ENCODE results near the gene TGFB1I1. TPM values are rescaled to one million over a fixed set of nuclear protein-coding genes. Genes with fewer than 3 reads are reported as not detected.
"Not testable (repeated sequence)": the region's sequence is repeated elsewhere in the genome, so short reads cannot be mapped to it uniquely, and the experiment has no call there.

Gene TGFB1I1
- total RNA-seq, 1 donor from 2014 or later = 66.3 TPM

GRCh38 chr16:31445931-31446330 is 26.0 kb upstream of the TGFB1I1 start:
- not testable (repeated sequence) for DNase-seq (ENCODE audit: low spot score); ATAC-seq
- intact Hi-C loops (cut with DNase I) = loop anchor here (10.0 kb wide), 1 partner anchor 461 kb away; the partner anchor contains the start of gene HSD3B7

- DNase-seq (ENCODE audit: low spot score) (no peak), ATAC-seq (no peak)
- intact Hi-C loops (cut with DNase I) = no loop called here
Observed at GRCh38 chr16:31451201-31451600, 20.8 kb upstream of the TGFB1I1 start.

DNA sequence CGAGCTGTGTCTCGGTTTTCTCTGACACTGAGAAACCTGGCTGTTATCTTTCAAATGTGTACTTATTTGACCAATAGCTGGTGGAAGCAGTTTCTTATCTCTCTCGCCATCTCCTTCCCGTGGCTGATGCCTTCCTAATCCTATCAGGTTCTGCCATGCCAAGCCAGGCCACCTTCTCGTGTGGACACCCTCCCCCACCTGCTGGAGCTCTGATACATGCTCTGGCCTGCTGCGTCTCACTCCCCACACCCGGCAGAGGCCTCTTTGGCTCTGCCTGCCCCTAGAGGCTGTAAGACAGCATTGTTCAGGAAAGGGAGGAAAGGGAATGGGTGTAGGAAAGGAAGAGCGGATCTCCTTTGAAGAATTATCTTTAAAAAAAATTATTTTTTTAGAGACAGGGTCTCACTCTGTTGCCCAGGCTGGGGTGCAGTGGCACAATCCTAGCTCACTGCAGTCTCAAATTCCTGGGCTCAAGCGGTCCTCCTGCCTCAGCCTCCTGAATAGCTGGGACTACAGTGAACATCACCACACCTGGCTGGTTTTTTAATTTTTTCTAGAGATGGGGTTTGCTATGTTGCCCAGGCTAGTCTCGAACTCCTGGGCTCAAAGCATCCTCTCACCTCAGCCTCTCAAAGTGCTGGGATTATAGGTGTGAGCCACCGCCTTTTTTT is 20.1 kb upstream of the TGFB1I1 start:
- no peak for DNase-seq (ENCODE audit: low spot score)
- peak; percentile 72 for ATAC-seq
- intact Hi-C loops (cut with DNase I) = no loop called here

GRCh38 chr16:31452631-31453106 is 19.3 kb upstream of the TGFB1I1 start:
- DNase-seq (ENCODE audit: low spot score) (no peak), ATAC-seq (peak; percentile 81)
- intact Hi-C loops (cut with DNase I) = no loop called here

DNA sequence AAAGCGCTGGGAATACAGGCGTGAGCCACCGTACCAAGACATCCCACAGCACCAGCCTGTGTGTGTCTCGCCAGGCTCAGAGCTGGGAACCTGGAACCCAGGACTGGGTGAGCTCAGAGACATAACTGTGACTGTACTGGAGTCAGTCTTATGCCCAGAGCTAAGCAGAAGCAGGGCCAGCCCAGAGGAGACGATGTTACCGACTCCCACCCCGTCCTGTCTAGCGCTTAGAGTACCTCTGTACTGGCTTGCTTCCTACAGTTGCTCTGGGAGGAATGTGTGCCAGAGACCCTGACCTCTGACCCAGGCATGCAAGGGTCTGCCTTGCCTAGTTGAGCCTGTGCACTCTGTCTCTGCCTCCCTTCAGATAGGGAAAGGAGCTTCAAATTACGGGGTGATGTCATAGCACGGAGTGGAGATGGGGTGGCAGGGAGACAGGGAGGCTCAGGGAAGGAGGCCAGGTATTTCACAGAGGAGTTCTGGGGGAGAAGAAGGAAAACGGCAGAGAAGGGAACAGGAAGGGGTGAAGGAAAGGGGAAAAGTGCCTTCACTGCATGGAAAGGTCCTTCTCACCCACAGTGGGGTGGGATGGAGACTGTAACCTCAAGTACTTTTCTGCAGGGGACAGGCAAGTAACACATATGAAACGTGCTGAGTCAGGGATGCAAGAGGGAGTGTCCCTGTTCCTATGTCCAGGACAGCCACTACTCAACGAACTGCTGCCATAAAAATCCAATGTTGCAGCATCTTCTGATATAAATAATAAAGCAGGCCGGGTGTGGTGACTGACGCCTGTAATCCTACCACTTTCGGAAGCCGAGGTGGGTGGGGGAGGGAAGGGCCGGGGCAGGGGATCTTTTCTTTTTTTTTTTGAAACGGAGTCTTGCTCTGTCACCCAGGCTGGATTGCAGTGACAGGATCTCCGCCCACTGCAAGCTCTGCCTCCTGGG is 18.4 kb upstream of the TGFB1I1 start:
- ATAC-seq (peak; percentile 25), DNase-seq (ENCODE audit: low spot score) (peak; percentile 60)
- intact Hi-C loops (cut with DNase I) = no loop called here

DNA sequence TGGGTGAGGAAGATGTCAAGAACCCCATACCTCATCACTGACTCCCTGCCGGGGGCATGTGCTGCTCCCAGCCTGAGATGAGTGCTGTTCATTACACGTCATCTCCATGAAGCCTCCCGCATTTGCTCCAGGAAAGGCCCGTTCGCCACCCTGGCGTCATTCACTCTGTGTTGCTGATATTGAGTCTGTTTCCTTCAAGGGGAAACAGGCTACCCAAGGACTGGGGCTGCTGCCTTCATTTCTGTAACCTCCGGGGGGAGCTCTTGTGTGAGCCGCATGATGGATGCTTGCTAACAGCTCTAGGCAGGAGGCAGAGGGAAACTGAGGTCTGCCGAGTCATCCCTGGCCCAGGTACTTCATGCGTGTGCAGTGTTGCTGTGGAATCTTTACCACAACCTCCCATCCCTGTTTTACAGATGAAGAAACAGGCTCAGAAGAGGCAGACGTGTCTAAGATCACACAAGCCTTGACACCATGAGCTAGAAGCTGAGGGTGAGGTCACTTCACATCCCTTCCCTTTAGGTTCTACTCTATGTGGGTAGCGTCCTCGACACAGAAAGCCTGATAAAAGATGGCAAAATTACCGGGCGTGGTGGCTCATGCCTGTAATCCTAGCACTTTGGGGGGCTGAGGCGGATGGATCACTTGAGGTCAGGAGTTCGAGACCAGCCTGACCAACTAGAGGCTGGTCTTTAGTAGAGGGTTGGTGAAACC is 16.2 kb upstream of the TGFB1I1 start:
- peak; percentile 60 for DNase-seq (ENCODE audit: low spot score)
- intact Hi-C loops (cut with DNase I) = no loop called here
- ATAC-seq = no peak

DNA sequence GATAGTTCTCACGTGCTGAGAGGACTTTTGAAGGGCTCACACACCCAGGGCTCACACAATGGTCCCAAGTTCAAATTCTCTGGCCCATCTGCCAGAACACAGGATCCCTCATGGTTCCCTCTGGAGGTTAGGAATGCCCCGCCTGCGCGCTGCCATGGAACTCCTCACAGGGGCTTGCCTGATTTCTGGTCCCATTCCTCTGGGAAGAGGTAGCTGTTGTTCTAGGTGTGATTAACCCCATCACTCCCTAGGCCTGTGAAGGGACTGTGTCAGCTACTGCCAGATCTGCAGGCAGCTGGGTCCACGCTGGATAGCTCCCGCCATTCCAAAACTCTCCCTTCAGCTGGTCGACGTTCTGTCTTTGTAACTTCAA is 15.0 kb upstream of the TGFB1I1 start:
- ATAC-seq = no peak
- intact Hi-C loops (cut with DNase I) = no loop called here
- no peak for DNase-seq (ENCODE audit: low spot score)

DNA sequence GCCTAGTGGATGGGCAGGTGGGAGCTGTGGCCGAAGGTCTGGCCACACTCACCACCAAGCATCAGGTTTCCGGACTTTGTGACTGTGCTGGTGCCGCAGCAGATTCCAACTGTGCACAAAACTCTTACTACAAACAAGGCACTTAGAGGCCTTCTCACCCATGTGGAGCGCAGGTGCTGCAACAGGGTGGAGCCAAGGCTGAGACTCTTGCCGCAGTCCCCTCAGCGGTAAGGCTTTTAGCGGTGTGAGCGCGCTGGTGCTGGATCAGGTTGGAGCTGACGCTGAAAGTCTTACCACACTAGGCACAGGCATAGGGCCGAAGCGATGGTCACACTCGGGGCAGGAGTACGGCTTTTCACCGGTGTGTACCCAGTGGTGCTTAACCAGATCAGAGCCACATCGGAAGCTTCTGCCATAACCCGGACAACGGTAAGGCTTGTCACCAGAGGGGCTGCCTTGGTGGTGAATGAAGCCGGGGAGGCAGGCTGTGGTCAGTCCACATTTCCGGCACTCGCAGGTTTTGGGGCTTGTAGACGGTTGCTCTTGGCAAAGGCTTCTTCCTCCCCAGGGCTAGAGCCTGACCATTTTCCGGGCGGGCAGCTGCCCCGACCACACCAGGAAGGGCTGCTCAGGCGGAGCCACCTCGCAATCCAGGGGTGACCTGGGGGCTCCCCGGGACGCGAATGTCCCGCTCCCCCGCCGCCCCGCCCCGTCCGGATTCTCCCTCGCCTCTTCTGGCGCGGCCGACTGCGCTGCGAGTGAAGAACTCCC is 13.7 kb upstream of the TGFB1I1 start:
- intact Hi-C loops (cut with DNase I) = no loop called here
- peak; percentile 84 for DNase-seq (ENCODE audit: low spot score)
- peak; percentile 6 for ATAC-seq

DNA sequence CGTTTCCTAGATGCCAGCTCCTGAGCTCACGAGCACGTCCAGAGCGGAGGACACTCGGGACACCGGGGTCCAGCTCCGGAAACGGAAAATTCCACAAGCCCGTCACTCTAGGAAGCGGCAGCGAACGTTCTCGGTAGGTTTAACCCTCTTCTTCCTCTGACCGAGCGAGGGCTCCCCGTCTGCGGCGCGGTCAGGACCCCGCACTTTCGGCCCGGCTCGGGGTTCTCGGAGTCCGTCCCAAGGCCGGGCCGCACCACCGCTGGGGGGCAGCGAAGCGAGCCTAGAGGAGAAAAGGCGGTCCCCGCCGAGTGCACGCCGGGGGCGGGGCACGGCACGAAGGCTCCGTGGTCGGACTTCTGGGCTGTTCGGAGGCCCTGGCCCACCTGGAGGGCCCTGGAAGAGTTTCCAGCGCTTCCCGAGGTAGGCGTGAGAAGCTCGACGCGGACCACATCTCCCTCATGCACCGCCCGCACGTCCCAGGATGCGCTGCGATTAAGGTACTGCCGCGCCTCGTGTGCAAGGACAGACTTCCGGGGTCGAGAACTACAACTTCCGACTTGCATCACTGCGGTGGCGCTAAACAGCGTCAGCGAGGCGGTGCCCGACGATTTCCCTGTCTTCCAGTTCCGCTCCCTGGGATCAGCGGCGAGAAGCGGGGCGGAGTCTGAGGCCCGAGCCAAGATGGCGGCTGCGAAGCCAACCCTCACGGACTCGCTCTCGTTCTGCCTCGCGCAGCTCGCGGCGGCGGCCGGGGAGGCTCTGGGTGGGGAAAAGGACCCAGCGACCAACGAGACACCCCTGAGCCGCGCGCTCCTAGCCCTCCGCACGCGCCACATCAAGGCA is 12.9 kb upstream of the TGFB1I1 start, which contains the start of gene ARMC5:
TSS of gene ARMC5 (plus strand) at position 658 of the 843 bp plus-strand sequence. CDS start at position 682, 24 bp downstream.
- intact Hi-C loops (cut with DNase I) = no loop called here
- DNase-seq (ENCODE audit: low spot score) = peak; percentile 98
- peak; percentile 92 for ATAC-seq

GRCh38 chr16:31459687-31460581 is 12.0 kb upstream of the TGFB1I1 start:
- intact Hi-C loops (cut with DNase I) = no loop called here
- DNase-seq (ENCODE audit: low spot score) (peak; percentile 100), ATAC-seq (peak; percentile 93)

DNA sequence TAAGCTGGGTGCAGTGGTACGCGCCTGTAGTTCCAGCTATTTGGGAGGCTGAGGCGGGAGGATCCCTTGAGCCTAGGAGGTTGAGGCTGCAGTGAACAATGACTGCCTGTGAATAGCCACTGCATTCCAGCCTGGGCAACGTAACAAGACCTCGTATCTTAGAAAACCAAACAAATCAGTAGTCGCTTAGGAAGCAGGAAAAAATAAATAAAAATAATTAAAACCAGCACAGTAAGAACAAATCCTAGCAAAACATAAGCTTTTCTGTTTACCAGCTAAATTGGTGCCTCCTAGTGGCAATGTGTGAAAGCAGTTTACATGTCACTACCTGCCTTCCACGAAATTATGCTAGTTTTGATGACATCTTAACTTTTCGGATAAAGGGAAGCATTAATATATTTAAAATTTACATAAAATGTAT is 11.4 kb upstream of the TGFB1I1 start:
- intact Hi-C loops (cut with DNase I) = no loop called here
- no peak for ATAC-seq
- DNase-seq (ENCODE audit: low spot score) = peak; percentile 58

GRCh38 chr16:31461201-31461920 is 10.6 kb upstream of the TGFB1I1 start:
- no peak for ATAC-seq
- DNase-seq (ENCODE audit: low spot score) = peak; percentile 37
- intact Hi-C loops (cut with DNase I) = no loop called here

GRCh38 chr16:31461921-31462804 is 9.8 kb upstream of the TGFB1I1 start:
- ATAC-seq (no peak), DNase-seq (ENCODE audit: low spot score) (peak; percentile 57)
- intact Hi-C loops (cut with DNase I) = no loop called here

DNA sequence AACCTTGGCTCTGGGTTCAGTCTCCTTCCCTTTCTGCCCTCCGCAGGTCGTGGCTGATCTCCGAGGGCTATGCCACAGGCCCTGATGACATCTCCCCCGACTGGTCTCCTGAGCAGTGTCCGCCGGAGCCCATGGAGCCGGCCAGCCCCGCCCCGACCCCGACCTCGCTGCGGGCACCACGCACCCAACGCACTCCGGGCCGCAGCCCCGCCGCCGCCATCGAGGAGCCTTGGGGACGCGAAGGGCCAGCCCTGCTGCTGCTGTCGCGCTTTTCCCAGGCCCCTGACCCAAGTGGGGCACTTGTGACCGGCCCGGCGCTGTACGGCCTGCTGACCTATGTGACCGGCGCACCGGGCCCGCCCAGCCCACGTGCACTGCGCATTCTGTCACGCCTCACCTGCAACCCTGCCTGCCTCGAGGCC is 7.6 kb upstream of the TGFB1I1 start:
- DNase-seq (ENCODE audit: low spot score) (no peak), ATAC-seq (no peak)

GRCh38 chr16:31464781-31465260 is 7.1 kb upstream of the TGFB1I1 start:
- DNase-seq (ENCODE audit: low spot score) (no peak), ATAC-seq (no peak)
- intact Hi-C loops (cut with DNase I) = no loop called here

More for the DNA sequence above, 7.6 kb upstream of the TGFB1I1 start:
- intact Hi-C loops (cut with DNase I) = no loop called here

Data from sciatic nerve (tissue), 2 donors.